Neural progenitor cell (in vitro differentiated cells): Measurements from ENCODE around the gene DNAH7. TPM values are rescaled to one million over a fixed set of nuclear protein-coding genes. Genes with fewer than 3 reads are reported as not detected.
"Not testable (repeated sequence)": the region's sequence is repeated elsewhere in the genome, so short reads cannot be mapped to it uniquely, and the experiment has no call there.

ENCODE experiments used
- DNase-seq: peaks from one replicate; pipeline ENCODE4 v3.0.0-alpha.2; 2016; ENCODE audit warnings: low spot score
- H2AFZ ChIP-seq: fragments of 200-600 bp; sonication (generic); replicated peaks from 2 replicates; pipeline ENCODE4 v1.6.1; 2016; ENCODE audit warnings: antibody characterized with exemption
- H3F3A ChIP-seq: fragments of 200-600 bp; sonication (generic); 2 replicates; pipeline ENCODE4 v1.6.1; 2016; ENCODE audit warnings: antibody characterized with exemption, low read depth
- H3K27ac ChIP-seq: fragments of 200-600 bp; sonication (generic); 2 replicates; pipeline ENCODE4 v1.5.1; 2016; ENCODE audit warnings: mild to moderate bottlenecking
- H3K27me3 ChIP-seq: fragments of 200-600 bp; sonication (generic); 2 replicates; pipeline ENCODE4 v1.6.1; 2016; ENCODE audit warnings: mild to moderate bottlenecking, moderate library complexity
- H3K36me3 ChIP-seq: fragments of 200-600 bp; sonication (generic); 2 replicates; pipeline ENCODE4 v1.5.1; 2016
- H3K4me1 ChIP-seq: fragments of 200-600 bp; sonication (generic); 2 replicates; pipeline ENCODE4 v1.6.1; 2016; ENCODE audit warnings: mixed run types
- H3K4me2 ChIP-seq: fragments of 200-600 bp; sonication (generic); 2 replicates; pipeline ENCODE4 v1.6.1; 2016
- H3K4me3 ChIP-seq: fragments of 200-600 bp; sonication (generic); 2 replicates; pipeline ENCODE4 v1.5.1; 2016
- H3K79me2 ChIP-seq: fragments of 200-600 bp; sonication (generic); 2 replicates; pipeline ENCODE4 v1.6.1; 2016; ENCODE audit warnings: low read depth
- H3K9ac ChIP-seq: fragments of 200-600 bp; sonication (generic); 2 replicates; pipeline ENCODE4 v1.6.1; 2016
- H3K9me3 ChIP-seq: fragments of 200-600 bp; sonication (generic); 2 replicates; pipeline ENCODE4 v1.5.1; 2016; ENCODE audit warnings: low read depth
- H4K20me1 ChIP-seq: fragments of 200-600 bp; sonication (generic); 2 replicates; pipeline ENCODE4 v1.6.1; 2016; ENCODE audit warnings: low read depth
- H3K27ac Mint-ChIP-seq: 3 replicates; pipeline ENCODE4 v1.8.0; 2021; ENCODE audit warnings: mixed read lengths
- H3K27me3 Mint-ChIP-seq: 2 replicates; pipeline ENCODE4 v1.8.0; 2022; ENCODE audit warnings: low read depth, mild to moderate bottlenecking, inconsistent platforms, moderate library complexity, mixed read lengths; ENCODE audit not compliant: insufficient read depth
- H3K36me3 Mint-ChIP-seq: 3 replicates; pipeline ENCODE4 v1.8.0; 2021; ENCODE audit warnings: mixed read lengths
- H3K4me1 Mint-ChIP-seq: 3 replicates; pipeline ENCODE4 v1.8.0; 2021; ENCODE audit warnings: mixed read lengths
- H3K4me3 Mint-ChIP-seq: 3 replicates; pipeline ENCODE4 v1.8.0; 2021; ENCODE audit warnings: mild to moderate bottlenecking, moderate library complexity, mixed read lengths
- H3K9me3 Mint-ChIP-seq: 3 replicates; pipeline ENCODE4 v1.8.0; 2020; ENCODE audit warnings: mixed read lengths
- CTCF ChIP-seq: fragments of 200-600 bp; sonication (generic); IDR thresholded peaks from 2 replicates; pipeline ENCODE4 v1.5.1; 2017; ENCODE audit warnings: antibody characterized with exemption, mild to moderate bottlenecking
- EZH2 ChIP-seq: fragments of 200-600 bp; sonication (generic); IDR thresholded peaks from 2 replicates; pipeline ENCODE4 v1.6.1; 2017; ENCODE audit warnings: antibody characterized with exemption, mild to moderate bottlenecking, moderate library complexity
- EZH2phosphoT487 ChIP-seq: fragments of 200-600 bp; sonication (generic); IDR thresholded peaks from 2 replicates; pipeline ENCODE4 v1.6.1; 2017; ENCODE audit warnings: antibody characterized with exemption
- total RNA-seq: library from RNA; depleted of rRNA; stranded (reverse); fragments of >200 nt; gene quantifications from 2 replicates; pipeline ENCODE4 v1.2.3, GENCODE V29; 2015; ENCODE audit warnings: low replicate concordance

DNAH7 gene
- total RNA-seq, 1 donor from 2014 or later: 0.49 TPM

GRCh38 chr2:196097864-196098660, 29.4 kb upstream of the DNAH7 start:
- no peaks in the 10 kb centered on the region for H3K36me3 ChIP-seq
- no peaks in the 10 kb centered on the region for H3K9me3 ChIP-seq
- no peaks in the 10 kb centered on the region for H4K20me1 ChIP-seq
- no peak overlapping the region for H3K27ac ChIP-seq
- Mint-ChIP-seq H3K36me3 (peaks cover under 1% of the 10 kb centered on the region), H3K27me3 (peaks cover 5% of the 10 kb centered on the region), H3K9me3 (peaks cover 9% of the 10 kb centered on the region), H3K27ac (no peak overlapping the region), H3K4me1 (peaks cover 28% of the 10 kb centered on the region), H3K4me3 (no peak overlapping the region)
- H3K27me3 ChIP-seq: no peaks in the 10 kb centered on the region
- H3K79me2 ChIP-seq: no peaks in the 10 kb centered on the region
- no peak for TF ChIP-seq CTCF
- H3K4me1 ChIP-seq: peaks cover 8% of the 10 kb centered on the region
- no peaks in the 10 kb centered on the region for H3F3A ChIP-seq
- H3K4me2 ChIP-seq: no peak overlapping the region
- no peak overlapping the region for H2AFZ ChIP-seq
- no peak overlapping the region for H3K9ac ChIP-seq
- DNase-seq: no peak
- H3K4me3 ChIP-seq: no peak overlapping the region

- H3K27me3 Mint-ChIP-seq: peaks cover 5% of the 10 kb centered on the region
- no peaks in the 10 kb centered on the region for H3F3A ChIP-seq
- peaks cover 9% of the 10 kb centered on the region for H3K9me3 Mint-ChIP-seq
- no peak overlapping the region for H3K27ac ChIP-seq
- H3K36me3 ChIP-seq: no peaks in the 10 kb centered on the region
- no peaks in the 10 kb centered on the region for H4K20me1 ChIP-seq
- H3K9ac ChIP-seq: no peak overlapping the region
- TF ChIP-seq EZH2phosphoT487: no peak
- TF ChIP-seq EZH2: no peak
- TF ChIP-seq CTCF: no peak
- no peak overlapping the region for H3K27ac Mint-ChIP-seq
- no peak for DNase-seq
- peak overlapping the region; percentile 15 for H2AFZ ChIP-seq
- H3K4me2 ChIP-seq: no peak overlapping the region
- no peaks in the 10 kb centered on the region for H3K27me3 ChIP-seq
- no peak overlapping the region for H3K4me3 Mint-ChIP-seq
- no peaks in the 10 kb centered on the region for H3K9me3 ChIP-seq
- H3K4me3 ChIP-seq: no peak overlapping the region
- peaks cover 19% of the 10 kb centered on the region for H3K4me1 Mint-ChIP-seq
- H3K79me2 ChIP-seq: no peaks in the 10 kb centered on the region
- H3K4me1 ChIP-seq: peaks cover 8% of the 10 kb centered on the region
- no peaks in the 10 kb centered on the region for H3K36me3 Mint-ChIP-seq
These were observed 28.5 kb upstream of the DNAH7 start for GRCh38 chr2:196096982-196097745.

- Mint-ChIP-seq H3K27me3 (peaks cover under 1% of the 10 kb centered on the region), H3K36me3 (no peaks in the 10 kb centered on the region), H3K9me3 (peaks cover 9% of the 10 kb centered on the region), H3K4me1 (peaks cover 10% of the 10 kb centered on the region), H3K4me3 (no peak overlapping the region), H3K27ac (no peak overlapping the region)
- no peaks in the 10 kb centered on the region for H3K36me3 ChIP-seq
- no peak overlapping the region for H3K9ac ChIP-seq
- no peaks in the 10 kb centered on the region for H3K79me2 ChIP-seq
- peaks cover 8% of the 10 kb centered on the region for H3K4me1 ChIP-seq
- H3K4me3 ChIP-seq: no peak overlapping the region
- no peaks in the 10 kb centered on the region for H3K9me3 ChIP-seq
- H3K4me2 ChIP-seq: no peak overlapping the region
- no peaks in the 10 kb centered on the region for H3F3A ChIP-seq
- H3K27ac ChIP-seq: no peak overlapping the region
- no peak for DNase-seq
- H3K27me3 ChIP-seq: no peaks in the 10 kb centered on the region
- no peaks in the 10 kb centered on the region for H4K20me1 ChIP-seq
- peak overlapping the region; percentile 54 for H2AFZ ChIP-seq
- no peak for TF ChIP-seq CTCF
- no peak for TF ChIP-seq EZH2
- no peak for TF ChIP-seq EZH2phosphoT487
These were observed 27.6 kb upstream of the DNAH7 start for GRCh38 chr2:196096264-196096663.

GRCh38 chr2:196089448-196089847, 20.8 kb upstream of the DNAH7 start:
- not testable (repeated sequence) for H3K27me3 Mint-ChIP-seq, DNase-seq, H3K4me1 Mint-ChIP-seq, H3K27ac ChIP-seq, H3K79me2 ChIP-seq, H3K27ac Mint-ChIP-seq, H3K4me2 ChIP-seq, H2AFZ ChIP-seq, H3K9me3 ChIP-seq, H3K9ac ChIP-seq, H3K4me1 ChIP-seq, H3K36me3 ChIP-seq, H3K4me3 Mint-ChIP-seq, H3F3A ChIP-seq, H3K4me3 ChIP-seq, H4K20me1 ChIP-seq, H3K27me3 ChIP-seq, H3K36me3 Mint-ChIP-seq
- peaks cover 14% of the 10 kb centered on the region for H3K9me3 Mint-ChIP-seq
